DND-41 (cell line): ENCODE data around the gene OTOGL.

Experiments
- CTCF ChIP-seq: IDR thresholded peaks from 2 replicates; pipeline ENCODE4 v1.5.1; 2012; ENCODE audit warnings: borderline replicate concordance, low read length, moderate library complexity, mild to moderate bottlenecking; ENCODE audit not compliant: poor library complexity, severe bottlenecking; ENCODE audit errors: extremely low read depth
- EZH2 ChIP-seq: IDR thresholded peaks from 3 replicates; pipeline ENCODE4 v1.6.1; 2012; ENCODE audit warnings: borderline replicate concordance, low read depth, mild to moderate bottlenecking, moderate library complexity, low read length, inconsistent platforms; ENCODE audit not compliant: severe bottlenecking

GRCh38 chr12:80059102-80059501 lies 40.2 kb upstream of the OTOGL start:
- TF ChIP-seq EZH2, result no peak
- TF ChIP-seq CTCF, result no peak
